Right cardiac atrium (tissue), 5 donors: ENCODE measurements around the gene NDE1. TPM values are rescaled to one million over a fixed set of nuclear protein-coding genes. Genes with fewer than 3 reads are reported as not detected.
A peak's percentile ranks its signal among the peaks of the same experiment; 100 is the strongest.

Source experiments
- ATAC-seq, 2 donors: fragments of 200-7000 bp; cut with Tn5 transposase; one replicate each; pipeline versions ENCODE4 v1.8.0 to v1.9.1; 2020; ENCODE audit warnings: moderate library complexity in 2 of 2, mild to moderate bottlenecking in 1 of 2
- DNase-seq, 3 donors: peaks; one replicate each; pipeline ENCODE4 v3.0.0-alpha.2; 2020
- H3K27ac ChIP-seq: one replicate; pipeline ENCODE4 v1.5.1; 2013; ENCODE audit warnings: mild to moderate bottlenecking, low read length, control low read depth, moderate library complexity
- H3K27me3 ChIP-seq: one replicate; pipeline ENCODE4 v1.6.1; 2013; ENCODE audit not compliant: control insufficient read depth, insufficient read depth
- H3K4me1 ChIP-seq: one replicate; pipeline ENCODE4 v1.6.1; 2013; ENCODE audit warnings: low read length; ENCODE audit not compliant: control insufficient read depth, insufficient read depth
- H3K4me3 ChIP-seq: one replicate; pipeline ENCODE4 v1.5.1; 2013; ENCODE audit warnings: low read length, control low read depth
- H3K9me3 ChIP-seq: one replicate; pipeline ENCODE4 v1.6.1; 2013; ENCODE audit warnings: low read length; ENCODE audit not compliant: control insufficient read depth
- WGBS: extraction: QIAGEN DNeasy Blood & Tissue Kit; methylation state at CpG from one replicate; pipeline ENCODE4 v1.1.7; 2013; 5-methylcytosine and 5-hydroxymethylcytosine counted together
- intact Hi-C, 4 donors: fragments of 100-400 bp; cut with DNase I; formaldehyde crosslinking; loops; one replicate each; pipeline versions ENCODE4 v1.11.0 to v1.14.0; 2022 to 2023
- polyA plus RNA-seq: library from polyadenylated mRNA; stranded (reverse); fragments of 200-250 nt; gene quantifications from one replicate; pipeline ENCODE4 v1.2.3, GENCODE V29; 2013
- total RNA-seq, 4 donors: library from RNA; stranded (reverse); fragmentation: NEBNext Ultra II Directional; extraction: Animal tissue kit (Norgen Biotek cat#: 25700); gene quantifications; one replicate each; pipeline ENCODE4 v1.2.1, GENCODE V29; 2021
- donor health status: healthy with polysubstance abuse.
- donor health status: DM: no; HTN: yes; CAD: no.
- donor health status: DM: no; HTN: no; CAD: no.
- donor health status: DM: no; HTN: yes; CAD: no; lungs with severe emphysema.
- donor health status: DM: yes; HTN: yes; CAD: no.

The NDE1 gene
- total and polyA plus RNA-seq, 5 donors, result 8.6 to 23.9 (median 16.5) TPM

- H3K4me1 ChIP-seq, result peaks cover 7% of the 10 kb centered on the region
- no peaks in the 10 kb centered on the region for H3K9me3 ChIP-seq
- no peaks in the 10 kb centered on the region for H3K27me3 ChIP-seq
- no peak overlapping the region for H3K27ac ChIP-seq
- DNase-seq (no peak), ATAC-seq (no peak)
- H3K4me3 ChIP-seq, result no peak overlapping the region
- 88% methylated on average over 19 of the region's 19 CpGs for WGBS
- intact Hi-C loops, result no loop called here
These were observed 41.4 kb upstream of the NDE1 start for GRCh38 chr16:15608398-15609285.

- no peaks in the 10 kb centered on the region for H3K27me3 ChIP-seq
- no peaks in the 10 kb centered on the region for H3K9me3 ChIP-seq
- H3K4me3 ChIP-seq, result no peak overlapping the region
- intact Hi-C loops, result no loop called here
- 90% methylated on average over 6 of the region's 6 CpGs for WGBS
- no peak for DNase-seq
- H3K4me1 ChIP-seq, result peaks cover 7% of the 10 kb centered on the region
- no peak for ATAC-seq
- H3K27ac ChIP-seq, result no peak overlapping the region
These were observed 40.8 kb upstream of the NDE1 start for GRCh38 chr16:15609286-15609649.

DNA sequence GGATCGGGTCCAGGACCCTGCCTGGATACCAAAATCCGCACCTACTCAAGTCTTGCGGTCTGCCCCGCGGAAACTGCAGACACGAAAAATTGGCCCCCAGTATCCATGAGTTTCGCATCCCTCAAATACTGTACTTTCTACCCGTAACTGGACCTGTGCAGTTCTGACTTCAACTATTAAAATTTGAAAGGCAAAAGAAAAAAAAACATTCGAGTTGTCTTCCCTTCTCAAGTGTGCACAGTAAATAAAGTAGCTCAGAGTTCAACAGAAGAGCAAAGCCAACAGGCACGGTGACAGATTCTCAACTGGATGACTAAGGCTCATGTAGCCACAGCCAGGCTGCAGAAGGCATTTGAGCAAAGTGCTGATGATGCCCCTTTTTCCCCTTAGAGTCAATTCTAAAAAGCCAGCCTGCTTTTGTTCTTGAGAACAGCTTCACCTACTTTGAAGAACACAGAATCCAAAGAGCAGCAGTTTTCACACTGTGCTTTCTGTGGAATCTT is 39.6 kb upstream of the NDE1 start:
- Histone ChIP-seq H3K4me1 (peaks cover 3% of the 10 kb centered on the region), H3K4me3 (no peak overlapping the region), H3K27me3 (no peaks in the 10 kb centered on the region), H3K9me3 (no peaks in the 10 kb centered on the region), H3K27ac (no peak overlapping the region)
- DNase-seq, result no peak
- WGBS, result 95% methylated on average over 10 of the region's 10 CpGs
- ATAC-seq, result no peak
- intact Hi-C loops, result no loop called here

DNA sequence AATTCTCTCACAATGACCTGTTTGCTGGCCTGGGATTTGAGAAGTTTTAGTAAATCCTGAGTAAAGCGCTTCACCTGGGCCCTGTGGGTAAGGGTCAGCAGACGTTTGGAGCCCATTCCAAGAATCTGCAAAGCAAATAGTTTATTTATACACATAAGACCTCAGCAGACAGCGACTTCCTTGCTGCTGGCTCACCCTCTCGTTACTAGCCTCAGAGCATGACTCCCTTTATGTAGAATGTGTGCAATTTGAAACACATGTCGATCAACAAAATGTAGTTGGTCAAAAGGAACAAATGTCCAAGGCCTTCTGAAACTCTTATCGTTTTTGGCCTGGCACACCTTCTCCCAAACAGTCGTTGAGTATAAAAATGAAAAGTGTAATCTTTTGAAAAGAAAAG is 38.4 kb upstream of the NDE1 start:
- DNase-seq (no peak), ATAC-seq (no peak)
- WGBS, result 89% methylated on average over 7 of the region's 7 CpGs
- H3K9me3 ChIP-seq, result no peaks in the 10 kb centered on the region
- H3K4me1 ChIP-seq, result peaks cover 3% of the 10 kb centered on the region
- no peaks in the 10 kb centered on the region for H3K27me3 ChIP-seq
- intact Hi-C loops, result no loop called here
- no peak overlapping the region for H3K4me3 ChIP-seq
- no peak overlapping the region for H3K27ac ChIP-seq

- Histone ChIP-seq H3K27me3 (no peaks in the 10 kb centered on the region), H3K4me3 (no peak overlapping the region), H3K4me1 (no peaks in the 10 kb centered on the region), H3K27ac (no peak overlapping the region), H3K9me3 (no peaks in the 10 kb centered on the region)
- DNase-seq, result no peak
- 90% methylated on average over 4 of the region's 4 CpGs for WGBS
- intact Hi-C loops, result no loop called here
- ATAC-seq, result no peak
These were observed 36.4 kb upstream of the NDE1 start for GRCh38 chr16:15613676-15614075.

DNA sequence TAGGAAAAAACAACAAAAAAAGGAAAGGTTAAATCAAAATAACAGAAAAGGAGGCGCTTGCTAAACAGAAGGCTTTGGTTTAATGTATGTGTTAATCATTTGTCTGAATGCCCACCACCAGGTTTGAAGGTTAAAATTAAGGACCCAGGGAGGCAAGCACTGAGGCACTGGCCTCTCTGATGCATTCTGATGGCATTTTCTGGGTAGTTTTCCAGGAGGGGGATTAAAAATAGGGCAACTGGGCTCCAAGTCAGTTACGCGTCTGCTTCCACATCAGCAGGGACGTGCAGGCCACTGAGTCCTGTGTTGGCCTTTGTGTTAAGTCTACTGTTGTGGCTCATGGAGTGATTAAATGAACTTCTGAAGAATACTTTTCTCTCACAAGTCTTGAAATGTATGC is 34.0 kb upstream of the NDE1 start:
- WGBS, result 84% methylated on average over 4 of the region's 4 CpGs
- no peak overlapping the region for H3K27ac ChIP-seq
- ATAC-seq (no peak), DNase-seq (no peak)
- H3K9me3 ChIP-seq, result no peaks in the 10 kb centered on the region
- H3K4me3 ChIP-seq, result no peak overlapping the region
- intact Hi-C loops, result no loop called here
- no peaks in the 10 kb centered on the region for H3K27me3 ChIP-seq
- H3K4me1 ChIP-seq, result no peaks in the 10 kb centered on the region

DNA sequence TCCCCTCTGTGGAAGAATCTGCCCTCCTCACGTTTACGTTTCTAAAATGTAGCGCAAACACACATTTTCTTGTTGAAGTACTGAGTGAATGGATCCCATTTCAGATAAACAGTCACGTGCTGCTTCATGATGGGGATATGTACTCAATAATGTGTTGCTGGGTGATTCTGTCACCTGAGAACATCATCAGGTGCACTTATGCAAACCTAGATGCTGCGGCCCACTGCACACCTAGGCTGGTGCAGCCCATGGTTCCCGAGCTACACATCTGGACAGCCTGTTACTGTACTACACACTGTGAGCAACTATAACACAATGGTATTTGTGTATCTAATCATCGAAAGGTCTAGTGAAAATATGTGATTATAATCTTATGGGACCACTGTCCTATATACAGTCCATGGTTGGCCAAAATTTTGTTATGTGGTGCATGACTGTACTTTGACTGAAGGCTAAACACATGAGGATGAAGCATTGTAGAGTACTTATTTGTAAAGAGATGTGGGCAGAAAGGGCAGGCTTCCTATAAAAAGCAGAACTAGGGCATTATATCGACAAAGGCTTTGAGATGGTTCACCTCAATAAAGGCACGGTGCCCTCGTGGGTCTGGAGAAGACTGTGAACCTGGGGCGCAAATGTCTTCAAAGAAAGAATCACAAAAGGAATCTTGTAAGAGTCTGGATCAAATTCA is 33.4 kb upstream of the NDE1 start:
- Histone ChIP-seq H3K27ac (no peak overlapping the region), H3K4me1 (no peaks in the 10 kb centered on the region), H3K9me3 (no peaks in the 10 kb centered on the region), H3K4me3 (no peak overlapping the region), H3K27me3 (no peaks in the 10 kb centered on the region)
- DNase-seq (no peak), ATAC-seq (no peak)
- 93% methylated on average over 11 of the region's 11 CpGs for WGBS
- intact Hi-C loops, result no loop called here

GRCh38 chr16:15617901-15618300 is 32.1 kb upstream of the NDE1 start:
- no peak for DNase-seq
- no peak for ATAC-seq
- H3K4me3 ChIP-seq, result no peak overlapping the region
- H3K4me1 ChIP-seq, result peaks cover 2% of the 10 kb centered on the region
- no peaks in the 10 kb centered on the region for H3K27me3 ChIP-seq
- no peak overlapping the region for H3K27ac ChIP-seq
- 97% methylated on average over 4 of the region's 4 CpGs for WGBS
- intact Hi-C loops, result no loop called here
- H3K9me3 ChIP-seq, result no peaks in the 10 kb centered on the region

DNA sequence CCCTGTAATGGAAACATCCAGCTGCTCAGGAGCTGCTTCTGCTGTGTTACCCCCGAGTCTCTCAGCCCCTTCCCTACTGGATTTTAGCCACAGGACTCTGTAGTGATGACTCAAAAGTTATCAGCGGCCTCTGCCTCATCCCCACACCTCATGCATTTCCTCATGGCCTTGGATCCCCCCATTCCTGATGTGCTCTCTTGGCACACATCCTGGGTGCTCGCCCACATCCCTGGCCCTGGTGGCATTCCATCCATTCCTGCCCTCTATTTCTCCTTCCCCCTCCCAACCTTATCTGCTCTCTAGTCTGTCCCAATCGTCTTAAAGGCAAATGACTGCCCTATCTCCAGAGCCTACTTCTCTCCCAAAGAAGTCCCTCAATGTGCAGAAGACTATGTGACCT is 31.7 kb upstream of the NDE1 start:
- ATAC-seq, result peak in 1 of 2 donors; percentile 67
- no peak overlapping the region for H3K4me3 ChIP-seq
- peaks cover 2% of the 10 kb centered on the region for H3K4me1 ChIP-seq
- H3K27me3 ChIP-seq, result no peaks in the 10 kb centered on the region
- no peaks in the 10 kb centered on the region for H3K9me3 ChIP-seq
- H3K27ac ChIP-seq, result no peak overlapping the region
- 67% methylated on average over 4 of the region's 4 CpGs for WGBS
- DNase-seq, result no peak
- intact Hi-C loops, result no loop called here

DNA sequence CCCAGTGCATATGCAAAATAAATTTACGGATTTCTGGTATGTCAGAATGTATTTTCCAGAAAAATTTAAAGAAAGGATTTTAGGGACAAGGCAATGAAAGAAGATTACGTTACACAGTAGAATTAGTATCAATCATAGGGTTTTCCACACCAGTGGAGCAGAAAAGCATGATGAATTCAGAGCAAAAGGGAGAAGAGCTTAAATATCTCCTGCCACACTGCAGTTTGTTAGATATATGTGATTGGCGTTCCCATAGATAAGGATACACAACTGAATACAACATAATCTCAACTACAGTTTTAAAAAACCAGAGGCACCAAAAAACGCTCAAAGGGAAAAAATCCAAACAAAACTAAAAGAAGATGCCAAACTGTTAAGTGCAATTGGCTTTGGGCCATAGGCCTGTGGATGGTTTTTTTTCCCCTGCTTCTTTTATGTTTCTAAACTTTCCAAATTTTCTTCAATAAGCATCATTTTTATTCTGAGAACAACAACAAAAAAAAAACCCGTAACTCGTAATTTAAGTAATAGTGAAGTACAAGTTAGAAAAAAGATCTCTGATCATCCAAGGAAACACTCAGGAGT is 29.3 kb upstream of the NDE1 start:
- intact Hi-C loops, result no loop called here
- no peaks in the 10 kb centered on the region for H3K27me3 ChIP-seq
- 65% methylated on average over 6 of the region's 6 CpGs for WGBS

GRCh38 chr16:15621456-15621855 is 28.6 kb upstream of the NDE1 start:
- peaks cover 2% of the 10 kb centered on the region for H3K4me1 ChIP-seq
- peak in 1 of 2 donors; percentile 31 for ATAC-seq
- 38% methylated on average over 4 of the region's 4 CpGs for WGBS
- DNase-seq, result no peak
- H3K27me3 ChIP-seq, result no peaks in the 10 kb centered on the region
- H3K27ac ChIP-seq, result peak overlapping the region; percentile 72
- no peaks in the 10 kb centered on the region for H3K9me3 ChIP-seq
- H3K4me3 ChIP-seq, result no peak overlapping the region
- intact Hi-C loops, result no loop called here

More for the DNA sequence above, 29.3 kb upstream of the NDE1 start:
- ATAC-seq (no peak), DNase-seq (no peak)
- H3K27ac ChIP-seq, result no peak overlapping the region
- no peak overlapping the region for H3K4me3 ChIP-seq
- no peaks in the 10 kb centered on the region for H3K9me3 ChIP-seq
- peaks cover 2% of the 10 kb centered on the region for H3K4me1 ChIP-seq
